ENCODE data around the gene WEE2. TPM values are rescaled to one million over a fixed set of nuclear protein-coding genes. Genes with fewer than 3 reads are reported as not detected.
A peak's percentile ranks its signal among the peaks of the same experiment; 100 is the strongest.
"Not testable (repeated sequence)": the region's sequence is repeated elsewhere in the genome, so short reads cannot be mapped to it uniquely, and the experiment has no call there.

The WEE2 gene
- total and polyA plus RNA-seq, 12 donors, result 0.12 TPM; not detected in 11

DNA sequence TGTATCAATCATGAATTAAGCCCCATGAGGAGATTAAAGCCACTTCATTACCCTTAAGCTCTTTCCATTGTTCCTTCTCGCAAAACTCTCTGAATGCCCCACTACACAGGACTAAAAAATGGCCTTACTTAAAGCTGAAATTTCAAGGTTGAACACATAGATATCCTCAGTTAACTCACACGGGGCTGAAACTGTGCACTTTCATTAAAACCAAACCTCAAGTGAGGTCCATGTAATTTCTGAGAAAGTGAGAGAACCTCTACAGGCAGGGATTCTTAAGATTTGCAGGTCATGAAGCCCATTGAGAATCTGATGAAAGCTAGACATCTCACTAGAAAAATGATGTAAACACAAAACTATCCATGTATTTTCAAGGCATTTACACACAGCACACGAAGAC lies 22.1 kb upstream of the WEE2 start:
- DNase-seq, result no peak
- H3K4me1 ChIP-seq, result peaks cover 0 to 27% (median 8%) of the 10 kb centered on the region in 9 donors
- H3K4me3 ChIP-seq, result no peak overlapping the region
- intact Hi-C loops (cut with DNase I), result no loop called here
- H3K27ac ChIP-seq, result peak overlapping the region in 1 of 10 donors; percentile 39
- H3K9me3 ChIP-seq, result no peaks in the 10 kb centered on the region
- TF ChIP-seq, protein P1, sequence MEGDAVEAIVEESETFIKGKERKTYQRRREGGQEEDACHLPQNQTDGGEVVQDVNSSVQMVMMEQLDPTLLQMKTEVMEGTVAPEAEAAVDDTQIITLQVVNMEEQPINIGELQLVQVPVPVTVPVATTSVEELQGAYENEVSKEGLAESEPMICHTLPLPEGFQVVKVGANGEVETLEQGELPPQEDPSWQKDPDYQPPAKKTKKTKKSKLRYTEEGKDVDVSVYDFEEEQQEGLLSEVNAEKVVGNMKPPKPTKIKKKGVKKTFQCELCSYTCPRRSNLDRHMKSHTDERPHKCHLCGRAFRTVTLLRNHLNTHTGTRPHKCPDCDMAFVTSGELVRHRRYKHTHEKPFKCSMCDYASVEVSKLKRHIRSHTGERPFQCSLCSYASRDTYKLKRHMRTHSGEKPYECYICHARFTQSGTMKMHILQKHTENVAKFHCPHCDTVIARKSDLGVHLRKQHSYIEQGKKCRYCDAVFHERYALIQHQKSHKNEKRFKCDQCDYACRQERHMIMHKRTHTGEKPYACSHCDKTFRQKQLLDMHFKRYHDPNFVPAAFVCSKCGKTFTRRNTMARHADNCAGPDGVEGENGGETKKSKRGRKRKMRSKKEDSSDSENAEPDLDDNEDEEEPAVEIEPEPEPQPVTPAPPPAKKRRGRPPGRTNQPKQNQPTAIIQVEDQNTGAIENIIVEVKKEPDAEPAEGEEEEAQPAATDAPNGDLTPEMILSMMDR (IDR thresholded peaks at IDR 0.05), result no peak
- no peaks in the 10 kb centered on the region for H3K27me3 ChIP-seq
- no peak for ATAC-seq
- 88 to 91% methylated on average over 3 of the region's 3 CpGs for WGBS, 2 donors
- peaks cover 0 to 58% (median 19%) of the 10 kb centered on the region in 9 donors for H3K36me3 ChIP-seq

DNA sequence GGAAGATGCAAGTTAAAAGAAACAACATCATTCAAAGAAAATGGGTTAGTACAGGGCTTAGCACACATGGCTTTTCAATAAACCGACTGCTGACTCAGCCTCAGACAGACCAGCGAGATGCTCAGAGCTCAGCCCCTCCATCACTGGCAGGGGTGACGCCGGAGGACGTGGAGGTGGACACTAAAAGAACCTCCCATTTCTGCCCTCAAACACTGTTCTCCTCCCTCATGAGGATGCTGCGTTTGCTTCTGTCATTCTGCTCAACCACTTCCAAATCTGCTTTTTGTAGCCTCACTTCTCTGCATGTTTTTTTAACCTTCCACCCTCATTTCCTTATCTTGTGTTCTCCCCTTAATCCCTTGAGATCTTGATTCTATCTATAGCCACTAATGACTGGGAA lies 21.5 kb upstream of the WEE2 start:
- Histone ChIP-seq H3K4me1 (peaks cover 0 to 27% (median 8%) of the 10 kb centered on the region in 9 donors), H3K27ac (peak overlapping the region in 4 of 10 donors; percentile 2 to 39 (median 15)), H3K27me3 (no peaks in the 10 kb centered on the region), H3K4me3 (peak overlapping the region in 2 of 10 donors; percentile 21 to 29), H3K9me3 (no peaks in the 10 kb centered on the region), H3K36me3 (peaks cover 0 to 52% (median 19%) of the 10 kb centered on the region in 9 donors)
- intact Hi-C loops (cut with DNase I), result no loop called here
- WGBS, 2 donors, result 50 to 60% methylated on average over 6 of the region's 6 CpGs
- ATAC-seq, result peak; percentile 47 to 77 (median 58)
- TF ChIP-seq, protein P1 (IDR thresholded peaks at IDR 0.05), result no peak
- DNase-seq, result no peak

DNA sequence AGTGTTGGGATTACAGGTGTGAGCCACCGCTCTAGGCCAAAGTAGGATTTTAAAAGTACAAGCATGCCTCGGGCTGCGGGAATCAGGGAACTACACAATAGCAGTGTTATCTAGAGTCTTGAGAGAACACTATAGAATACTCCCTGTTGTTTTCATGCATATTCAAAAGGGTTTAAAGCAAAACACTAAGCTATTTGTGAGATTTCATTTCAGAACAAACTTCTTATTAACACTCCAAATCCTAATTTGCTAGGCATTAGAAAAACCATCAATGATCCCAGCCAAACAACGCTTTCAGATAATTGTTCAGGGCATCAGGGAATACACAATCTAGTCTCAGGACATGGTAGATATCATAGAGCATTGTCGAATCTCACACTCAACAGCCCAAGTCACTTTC lies 20.1 kb upstream of the WEE2 start:
- Histone ChIP-seq H3K27me3 (no peaks in the 10 kb centered on the region), H3K27ac (no peak overlapping the region), H3K9me3 (no peaks in the 10 kb centered on the region), H3K4me3 (no peak overlapping the region), H3K4me1 (peaks cover 0 to 28% (median 8%) of the 10 kb centered on the region in 9 donors), H3K36me3 (peaks cover 0 to 38% (median 19%) of the 10 kb centered on the region in 9 donors)
- intact Hi-C loops (cut with DNase I), result no loop called here
- TF ChIP-seq, protein P1 (IDR thresholded peaks at IDR 0.05), result no peak
- DNase-seq, result no peak
- WGBS, 2 donors, result 91 to 93% methylated on average over 5 of the region's 5 CpGs
- ATAC-seq, result no peak

DNA sequence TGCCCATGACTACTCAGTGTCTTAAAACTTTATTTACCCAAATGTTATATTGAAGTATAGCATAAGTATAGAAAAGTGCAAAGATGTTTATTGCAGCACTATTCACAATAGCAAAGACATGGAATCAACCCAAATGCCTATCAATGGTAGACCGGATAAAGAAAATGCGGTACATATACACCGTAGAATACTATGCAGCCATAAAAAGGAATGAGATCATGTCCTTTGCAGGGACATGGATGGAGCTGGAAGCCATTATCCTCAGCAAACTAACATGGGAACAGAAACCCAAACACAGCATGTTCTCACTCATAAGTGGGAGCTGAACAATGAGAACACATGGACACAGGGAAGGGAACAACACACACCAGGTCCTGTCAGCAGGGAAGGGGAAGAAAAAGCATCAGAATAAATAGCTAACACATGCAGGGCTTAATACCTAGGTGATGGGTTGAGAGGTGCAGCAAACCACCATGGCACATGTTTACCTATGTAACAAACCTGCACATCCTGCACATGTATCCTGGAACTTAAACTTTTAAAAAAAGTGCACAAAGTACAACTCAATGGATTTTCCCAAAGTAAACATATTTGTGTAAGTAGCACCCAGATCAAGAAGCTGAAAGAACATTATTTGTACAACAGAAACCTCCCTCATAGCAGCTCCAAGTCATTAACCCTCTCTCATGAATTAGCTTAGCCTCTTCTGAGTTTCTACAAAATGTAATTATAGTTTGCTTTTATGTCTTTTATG lies 18.9 kb upstream of the WEE2 start:
- H3K27me3 ChIP-seq; H3K4me3 ChIP-seq; H3K27ac ChIP-seq; DNase-seq; H3K9me3 ChIP-seq; ATAC-seq; intact Hi-C loops (cut with DNase I): not testable (repeated sequence)
- WGBS, 2 donors, result 95 to 96% methylated on average over 3 of the region's 3 CpGs
- H3K36me3 ChIP-seq, result peaks cover 0 to 27% (median 11%) of the 10 kb centered on the region in 9 donors
- H3K4me1 ChIP-seq, result peaks cover 0 to 33% (median 8%) of the 10 kb centered on the region in 9 donors

DNA sequence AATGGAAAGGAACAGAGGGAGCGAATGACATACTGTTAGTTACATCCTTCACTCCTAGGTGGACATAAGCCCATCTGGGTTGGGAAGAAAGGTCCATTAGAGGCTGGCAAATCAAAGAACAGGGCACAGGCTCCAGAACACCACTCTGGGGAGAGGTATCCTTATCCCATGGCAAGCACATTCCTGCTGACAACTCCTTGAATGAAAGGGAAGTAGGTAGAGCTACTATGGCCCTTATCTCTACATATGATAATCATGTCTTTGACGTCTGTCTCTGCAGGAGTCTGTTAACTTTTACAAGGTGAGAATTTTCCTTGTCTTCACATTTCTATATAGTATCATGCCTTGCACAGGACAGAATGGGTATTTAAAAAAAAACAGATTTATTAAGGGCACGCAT lies 16.6 kb upstream of the WEE2 start:
- no peak overlapping the region for H3K27ac ChIP-seq
- ATAC-seq, result no peak
- peaks cover 0 to 38% (median 17%) of the 10 kb centered on the region in 9 donors for H3K4me1 ChIP-seq
- no peaks in the 10 kb centered on the region for H3K9me3 ChIP-seq
- no peaks in the 10 kb centered on the region for H3K27me3 ChIP-seq
- intact Hi-C loops (cut with DNase I), result no loop called here
- peaks cover 0 to 5% (median 0%) of the 10 kb centered on the region in 9 donors for H3K36me3 ChIP-seq
- WGBS, 2 donors, result 74 to 79% methylated on average over 3 of the region's 3 CpGs
- no peak overlapping the region for H3K4me3 ChIP-seq
- DNase-seq, result no peak
- TF ChIP-seq, protein P1 (IDR thresholded peaks at IDR 0.05), result no peak

All from heart right ventricle (tissue), 16 donors.